Caco-2 (cell line): ENCODE data around the gene RSPO1. TPM values are rescaled to one million over a fixed set of nuclear protein-coding genes. Genes with fewer than 3 reads are reported as not detected.

Source experiments
- BruUV-seq: library from RNA; stranded (reverse); fragments of 400-500 nt; replicated peaks from 2 replicates; lab custom pipeline; 2021; lab: Mats Ljungman, UMichigan
- CTCF ChIA-PET: fragments of 300-600 bp; sonication (Branson Sonifier 250); formaldehyde crosslinking; loops from one replicate; lab custom pipeline; 2022; ENCODE audit warnings: antibody characterized with exemption; lab: Charles Lee
- POLR2A ChIA-PET: fragments of 300-600 bp; sonication (Branson Sonifier 250); formaldehyde crosslinking; loops from one replicate; lab custom pipeline; 2022; ENCODE audit warnings: antibody characterized with exemption; lab: Charles Lee
- DNase-seq, 2 experiments: peaks; one replicate each; pipeline versions ENCODE4 v3.0.0 to v3.0.0-alpha.2; 2020 to 2022
- H3K27me3 ChIP-seq: replicated peaks from 2 replicates; pipeline ENCODE4 v1.6.0; 2011; ENCODE audit warnings: low read length; ENCODE audit not compliant: control insufficient read depth, insufficient read depth
- H3K36me3 ChIP-seq: 2 replicates; pipeline ENCODE4 v1.5.1; 2011; ENCODE audit warnings: low read length; ENCODE audit not compliant: control insufficient read depth, insufficient read depth
- H3K4me1 ChIP-seq: fragments of 250-450 bp; sonication (Bioruptor Pico); 2 replicates; pipeline ENCODE4 v1.5.1; 2020; ENCODE audit warnings: mild to moderate bottlenecking
- H3K4me3 ChIP-seq: 2 replicates; pipeline ENCODE4 v1.5.1; 2011; ENCODE audit warnings: low read depth, mild to moderate bottlenecking, control low read depth, low read length
- H3K9me3 ChIP-seq: fragments of 250-450 bp; sonication (Bioruptor Pico); 2 replicates; pipeline ENCODE4 v1.5.1; 2020; ENCODE audit warnings: mild to moderate bottlenecking, moderate library complexity
- H3K27ac Mint-ChIP-seq: one replicate; pipeline ENCODE4 v1.8.0; 2022; ENCODE audit warnings: mixed read lengths; ENCODE audit not compliant: unreplicated experiment
- H3K27me3 Mint-ChIP-seq: one replicate; pipeline ENCODE4 v1.8.0; 2022; ENCODE audit warnings: mixed read lengths; ENCODE audit not compliant: insufficient read depth, unreplicated experiment
- H3K36me3 Mint-ChIP-seq: one replicate; pipeline ENCODE4 v1.8.0; 2022; ENCODE audit warnings: mild to moderate bottlenecking, mixed read lengths; ENCODE audit not compliant: insufficient read depth, unreplicated experiment
- H3K4me1 Mint-ChIP-seq: one replicate; pipeline ENCODE4 v1.8.0; 2022; ENCODE audit warnings: low read depth, mixed read lengths; ENCODE audit not compliant: unreplicated experiment
- H3K4me3 Mint-ChIP-seq: one replicate; pipeline ENCODE4 v1.8.0; 2022; ENCODE audit warnings: mild to moderate bottlenecking, moderate library complexity, mixed read lengths; ENCODE audit not compliant: unreplicated experiment
- H3K9me3 Mint-ChIP-seq: one replicate; pipeline ENCODE4 v1.8.0; 2022; ENCODE audit warnings: mixed read lengths; ENCODE audit not compliant: unreplicated experiment
- intact Hi-C: fragments of 100-400 bp; cut with micrococcal nuclease; formaldehyde crosslinking; loops from one replicate; pipeline ENCODE4 v1.10.0; 2022; ENCODE audit not compliant: unreplicated experiment
- total RNA-seq: library from RNA; stranded (reverse); gene quantifications from 2 replicates; pipeline ENCODE4 v1.2.3, GENCODE V29; 2022
- TF ChIP-seq, protein P1 (sequence below), 2 experiments: fragments of 200-600 bp in 1 of 2; IDR thresholded peaks; 1 replicate in 1 of 2; 2 replicates in 1 of 2; pipeline versions ENCODE4 v1.5.1 to v1.8.0; 2011 to 2022; ENCODE audit warnings: antibody characterized with exemption in 1 of 2, control low read depth in 1 of 2, inconsistent platforms in 1 of 2, low read depth in 1 of 2, low read length in 1 of 2, mild to moderate bottlenecking in 1 of 2, moderate library complexity in 1 of 2; ENCODE audit not compliant: insufficient read depth in 1 of 2, severe bottlenecking in 1 of 2, unreplicated experiment in 1 of 2

RSPO1 gene
- total RNA-seq, 1 experiment from 2014 or later, result not detected

DNA sequence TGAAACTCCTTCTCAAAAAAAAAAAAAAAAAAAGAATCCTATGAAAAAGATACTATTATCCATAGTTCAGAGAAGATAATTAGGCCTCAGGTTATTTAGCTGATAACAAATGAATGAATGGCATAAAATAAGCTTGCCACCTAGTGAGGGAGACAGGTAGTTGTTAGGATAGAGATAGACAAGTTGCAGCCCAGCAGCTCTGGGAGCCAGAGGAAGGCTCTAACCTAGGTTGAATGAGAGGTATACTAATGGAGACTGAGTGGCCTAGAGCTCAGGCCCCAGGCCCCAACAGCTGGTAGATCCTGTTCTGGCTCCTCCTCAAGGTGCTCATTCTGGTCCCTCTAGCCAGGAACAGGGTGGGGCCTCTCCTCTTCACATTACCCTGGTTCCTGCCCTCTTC lies 20.6 kb upstream of the RSPO1 start:
- H3K4me1 Mint-ChIP-seq, result no peaks in the 10 kb centered on the region
- Histone ChIP-seq H3K4me3 (no peak overlapping the region), H3K27me3 (no peaks in the 10 kb centered on the region), H3K36me3 (no peaks in the 10 kb centered on the region), H3K4me1 (peaks cover 6% of the 10 kb centered on the region), H3K9me3 (no peaks in the 10 kb centered on the region)
- DNase-seq, result no peak
- intact Hi-C loops, result no loop called here
- H3K36me3 Mint-ChIP-seq, result no peaks in the 10 kb centered on the region
- TF ChIP-seq, protein P1, sequence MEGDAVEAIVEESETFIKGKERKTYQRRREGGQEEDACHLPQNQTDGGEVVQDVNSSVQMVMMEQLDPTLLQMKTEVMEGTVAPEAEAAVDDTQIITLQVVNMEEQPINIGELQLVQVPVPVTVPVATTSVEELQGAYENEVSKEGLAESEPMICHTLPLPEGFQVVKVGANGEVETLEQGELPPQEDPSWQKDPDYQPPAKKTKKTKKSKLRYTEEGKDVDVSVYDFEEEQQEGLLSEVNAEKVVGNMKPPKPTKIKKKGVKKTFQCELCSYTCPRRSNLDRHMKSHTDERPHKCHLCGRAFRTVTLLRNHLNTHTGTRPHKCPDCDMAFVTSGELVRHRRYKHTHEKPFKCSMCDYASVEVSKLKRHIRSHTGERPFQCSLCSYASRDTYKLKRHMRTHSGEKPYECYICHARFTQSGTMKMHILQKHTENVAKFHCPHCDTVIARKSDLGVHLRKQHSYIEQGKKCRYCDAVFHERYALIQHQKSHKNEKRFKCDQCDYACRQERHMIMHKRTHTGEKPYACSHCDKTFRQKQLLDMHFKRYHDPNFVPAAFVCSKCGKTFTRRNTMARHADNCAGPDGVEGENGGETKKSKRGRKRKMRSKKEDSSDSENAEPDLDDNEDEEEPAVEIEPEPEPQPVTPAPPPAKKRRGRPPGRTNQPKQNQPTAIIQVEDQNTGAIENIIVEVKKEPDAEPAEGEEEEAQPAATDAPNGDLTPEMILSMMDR (IDR thresholded peaks at IDR 0.05; ENCODE audit: insufficient read depth in 1 of 2, low read depth in 1 of 2, low read length in 1 of 2, severe bottlenecking in 1 of 2, unreplicated experiment in 1 of 2), result no peak
- no peaks in the 10 kb centered on the region for H3K27me3 Mint-ChIP-seq
- H3K27ac Mint-ChIP-seq, result no peak overlapping the region
- no TSS peak for BruUV-seq
- ChIA-PET POLR2A (no interaction called here), CTCF (interaction anchor here (0.6 to 1.1 kb wide), 3 partner anchors 26 to 199 kb away, joined by 3 to 6 read pairs (median 4); no protein-coding TSS in a partner anchor)
- no peak overlapping the region for H3K4me3 Mint-ChIP-seq
- H3K9me3 Mint-ChIP-seq, result no peaks in the 10 kb centered on the region

DNA sequence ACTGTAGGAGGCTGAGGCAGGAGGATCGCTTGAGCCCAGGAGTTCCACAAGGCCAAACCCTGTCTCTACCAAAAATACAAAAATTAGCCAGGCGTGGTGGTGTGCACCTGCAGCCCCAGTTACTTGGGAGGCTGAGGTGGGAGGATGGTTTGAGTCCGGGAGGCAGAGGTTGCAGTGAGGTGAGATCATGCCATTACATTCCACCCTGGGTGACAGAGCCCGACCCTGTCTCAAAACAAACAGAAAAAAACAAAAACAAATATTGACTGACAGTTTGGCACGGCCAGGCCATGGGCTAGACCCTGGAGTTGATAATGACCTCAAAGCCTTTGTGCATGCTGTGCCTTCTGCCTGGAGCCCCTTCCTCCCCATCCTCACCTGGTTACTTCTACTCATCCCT lies 19.2 kb upstream of the RSPO1 start:
- Histone ChIP-seq H3K9me3 (no peaks in the 10 kb centered on the region), H3K36me3 (no peaks in the 10 kb centered on the region), H3K4me3 (no peak overlapping the region), H3K27me3 (no peaks in the 10 kb centered on the region), H3K4me1 (peaks cover 6% of the 10 kb centered on the region)
- TF ChIP-seq, protein P1 (IDR thresholded peaks at IDR 0.05; ENCODE audit: insufficient read depth in 1 of 2, low read depth in 1 of 2, low read length in 1 of 2, severe bottlenecking in 1 of 2, unreplicated experiment in 1 of 2), result no peak
- Mint-ChIP-seq H3K9me3 (no peaks in the 10 kb centered on the region), H3K4me1 (no peaks in the 10 kb centered on the region), H3K27ac (no peak overlapping the region), H3K4me3 (no peak overlapping the region), H3K36me3 (no peaks in the 10 kb centered on the region), H3K27me3 (no peaks in the 10 kb centered on the region)
- POLR2A ChIA-PET, result no interaction called here
- no TSS peak for BruUV-seq
- DNase-seq, result no peak
- CTCF ChIA-PET, result no interaction called here
- intact Hi-C loops, result no loop called here

DNA sequence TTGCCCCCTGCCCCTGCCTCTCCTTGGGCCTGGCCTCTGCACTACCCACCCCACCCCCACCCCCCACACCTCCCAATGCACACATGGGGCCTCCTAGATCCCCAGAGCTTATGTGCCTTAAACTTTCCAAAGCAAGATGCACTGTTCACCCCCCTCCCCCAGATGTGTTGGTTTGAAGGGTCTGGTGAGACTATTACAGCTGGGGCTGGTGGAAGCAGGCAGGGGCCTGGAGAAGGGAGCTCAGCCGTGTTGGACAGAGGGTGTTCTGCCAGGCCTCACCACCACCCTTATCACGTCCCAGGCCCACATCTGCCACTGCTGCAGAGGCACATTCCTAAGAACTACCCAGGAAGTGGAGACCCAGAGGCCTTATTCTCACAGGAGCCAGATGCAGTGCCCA lies 18.3 kb upstream of the RSPO1 start:
- BruUV-seq, result no TSS peak
- H3K4me3 Mint-ChIP-seq, result no peak overlapping the region
- H3K36me3 Mint-ChIP-seq, result no peaks in the 10 kb centered on the region
- H3K27me3 ChIP-seq, result no peaks in the 10 kb centered on the region
- H3K36me3 ChIP-seq, result no peaks in the 10 kb centered on the region
- no peaks in the 10 kb centered on the region for H3K27me3 Mint-ChIP-seq
- DNase-seq, result no peak
- H3K27ac Mint-ChIP-seq, result no peak overlapping the region
- no peaks in the 10 kb centered on the region for H3K9me3 Mint-ChIP-seq
- TF ChIP-seq, protein P1 (IDR thresholded peaks at IDR 0.05; ENCODE audit: insufficient read depth in 1 of 2, low read depth in 1 of 2, low read length in 1 of 2, severe bottlenecking in 1 of 2, unreplicated experiment in 1 of 2), result no peak
- ChIA-PET POLR2A (no interaction called here), CTCF (no interaction called here)
- H3K4me1 Mint-ChIP-seq, result no peaks in the 10 kb centered on the region
- H3K4me3 ChIP-seq, result no peak overlapping the region
- H3K4me1 ChIP-seq, result peaks cover 3% of the 10 kb centered on the region
- intact Hi-C loops, result no loop called here
- no peaks in the 10 kb centered on the region for H3K9me3 ChIP-seq
